HCT116 (cell line): ENCODE data around the gene AEBP1. TPM values are rescaled to one million over a fixed set of nuclear protein-coding genes. Genes with fewer than 3 reads are reported as not detected.

Experiments
- ATAC-seq: fragments of 200-7000 bp; cut with Tn5 transposase; 2 replicates; pipeline ENCODE4 v1.9.1; 2020; ENCODE audit warnings: mild to moderate bottlenecking, moderate library complexity
- BruUV-seq: library from RNA; stranded (reverse); fragments of 400-500 nt; replicated peaks from 2 replicates; lab custom pipeline; 2021; lab: Mats Ljungman, UMichigan
- CTCF ChIA-PET: fragments of 300-600 bp; sonication (Branson Sonifier 250); formaldehyde crosslinking; loops from one replicate; lab custom pipeline; 2021; ENCODE audit warnings: antibody characterized with exemption; lab: Charles Lee
- POLR2A ChIA-PET: fragments of 300-600, 350-600 bp; sonication (Branson Sonifier 250); formaldehyde crosslinking; loops from one replicate; lab custom pipeline; 2021; ENCODE audit warnings: antibody characterized with exemption; lab: Charles Lee
- RAD21 ChIA-PET, 2 experiments: fragments of 300-600 bp; sonication (Branson Sonifier 250); formaldehyde crosslinking; loops; one replicate each; lab custom pipeline; 2023; ENCODE audit warnings: low total read pairs in 2 of 2; ENCODE audit not compliant: uncharacterized antibody in 2 of 2, unreplicated experiment in 2 of 2, low non-redundant PET in 1 of 2; lab: Charles Lee
- DNase-seq: peaks from one replicate; pipeline ENCODE4 v3.0.0-alpha.2; 2010; ENCODE audit warnings: low read depth, low spot score
- H2AFZ ChIP-seq: fragments of 200-600 bp; shearing (Covaris generic), sonication (generic); 2 replicates; pipeline ENCODE4 v1.6.1; 2017; ENCODE audit warnings: low read depth, mixed run types, mixed read lengths, antibody characterized with exemption, low read length; ENCODE audit not compliant: poor library complexity, severe bottlenecking
- H3K27ac ChIP-seq: 2 replicates; pipeline ENCODE4 v1.5.1; 2012; ENCODE audit warnings: low read depth, low read length
- H3K27me3 ChIP-seq: fragments of 200-600 bp; sonication (generic); 2 replicates; pipeline ENCODE4 v1.6.1; 2016; ENCODE audit warnings: mixed run types, low read length, mixed read lengths; ENCODE audit not compliant: insufficient read depth
- H3K36me3 ChIP-seq, 2 experiments: fragments of 200-500 bp in 1 of 2; fragments of 200-600 bp in 1 of 2; sonication (Bioruptor generic) in 1 of 2; sonication (generic) in 1 of 2; 2 replicates each; pipeline versions ENCODE4 v1.5.1 to v1.6.1; 2014 to 2016; ENCODE audit warnings: low read length in 2 of 2, inconsistent platforms in 1 of 2, mixed read lengths in 1 of 2, mixed run types in 1 of 2; ENCODE audit not compliant: insufficient read depth in 2 of 2, control insufficient read depth in 1 of 2
- H3K4me1 ChIP-seq, 2 experiments: fragments of 200-600 bp in 1 of 2; sonication (generic) in 1 of 2; 2 replicates each; pipeline versions ENCODE4 v1.5.1 to v1.6.1; 2012 to 2017; ENCODE audit warnings: low read length in 2 of 2, inconsistent platforms in 1 of 2, mild to moderate bottlenecking in 1 of 2, mixed read lengths in 1 of 2, mixed run types in 1 of 2, moderate library complexity in 1 of 2; ENCODE audit not compliant: insufficient read depth in 2 of 2, control insufficient read depth in 1 of 2
- H3K4me2 ChIP-seq: fragments of 200-600 bp; sonication (generic); 2 replicates; pipeline ENCODE4 v1.6.1; 2017; ENCODE audit warnings: mixed run types, low read length, mixed read lengths
- H3K4me3 ChIP-seq, 2 experiments: fragments of 200-600 bp in 1 of 2; sonication (generic) in 1 of 2; replicated peaks in 1 of 2; 2 replicates each; pipeline ENCODE4 v1.5.1; 2011 to 2016; ENCODE audit warnings: low read length in 2 of 2, control low read depth in 1 of 2, low read depth in 1 of 2, mild to moderate bottlenecking in 1 of 2, mixed read lengths in 1 of 2, mixed run types in 1 of 2
- H3K79me2 ChIP-seq: fragments of 200-600 bp; sonication (generic); 2 replicates; pipeline ENCODE4 v1.6.1; 2017; ENCODE audit warnings: mild to moderate bottlenecking, mixed run types, low read length, moderate library complexity, mixed read lengths; ENCODE audit not compliant: insufficient read depth
- H3K9ac ChIP-seq: fragments of 200-600 bp; sonication (generic); 2 replicates; pipeline ENCODE4 v1.6.1; 2016; ENCODE audit warnings: low read length, mixed read lengths
- H3K9me2 ChIP-seq: fragments of 200-600 bp; sonication (generic), shearing (Covaris generic); 2 replicates; pipeline ENCODE4 v1.6.1; 2017; ENCODE audit warnings: mixed run types, mild to moderate bottlenecking, moderate library complexity; ENCODE audit not compliant: insufficient read depth
- H3K9me3 ChIP-seq, 2 experiments: fragments of 200-500 bp in 1 of 2; fragments of 200-600 bp in 1 of 2; sonication (Bioruptor generic) in 1 of 2; sonication (generic) in 1 of 2; 2 replicates each; pipeline ENCODE4 v1.6.1; 2014 to 2017; ENCODE audit warnings: low read length in 2 of 2, mixed read lengths in 2 of 2, inconsistent platforms in 1 of 2, low read depth in 1 of 2, mild to moderate bottlenecking in 1 of 2, mixed run types in 1 of 2, moderate library complexity in 1 of 2; ENCODE audit not compliant: control insufficient read depth in 1 of 2, insufficient read depth in 1 of 2
- H4K20me1 ChIP-seq: fragments of 200-600 bp; sonication (generic), shearing (Covaris generic); 2 replicates; pipeline ENCODE4 v1.6.1; 2017; ENCODE audit warnings: mixed run types, mild to moderate bottlenecking, moderate library complexity; ENCODE audit not compliant: insufficient read depth
- ATF3 ChIP-seq: IDR thresholded peaks from 2 replicates; pipeline ENCODE4 v1.6.1; 2012
- CBX3 ChIP-seq: IDR thresholded peaks from 2 replicates; pipeline ENCODE4 v1.6.1; 2012; ENCODE audit warnings: low read depth
- CEBPB ChIP-seq: IDR thresholded peaks from 2 replicates; pipeline ENCODE4 v1.6.1; 2012; ENCODE audit warnings: low read depth
- MAX ChIP-seq: IDR thresholded peaks from 2 replicates; pipeline ENCODE4 v1.6.1; 2012
- POLR2AphosphoS5 ChIP-seq: IDR thresholded peaks from 2 replicates; pipeline ENCODE4 v1.6.1; 2011; ENCODE audit warnings: mild to moderate bottlenecking, low read depth, low read length, moderate library complexity
- RAD21 ChIP-seq: IDR thresholded peaks from 2 replicates; pipeline ENCODE4 v1.6.1; 2012; ENCODE audit warnings: low read depth, mild to moderate bottlenecking
- SIN3A ChIP-seq: IDR thresholded peaks from 2 replicates; pipeline ENCODE4 v1.6.1; 2012; ENCODE audit warnings: low read depth
- SP1 ChIP-seq: IDR thresholded peaks from 2 replicates; pipeline ENCODE4 v1.6.1; 2012; ENCODE audit warnings: low read depth
- TCF7L2 ChIP-seq: IDR thresholded peaks from 2 replicates; pipeline ENCODE4 v1.7.0; 2011; ENCODE audit warnings: borderline replicate concordance, inconsistent platforms; ENCODE audit not compliant: insufficient read depth, insufficient read length; ENCODE audit errors: extremely low read depth
- YY1 ChIP-seq: IDR thresholded peaks from 2 replicates; pipeline ENCODE4 v1.6.1; 2011; ENCODE audit warnings: low read length, low read depth, moderate library complexity, mild to moderate bottlenecking; ENCODE audit not compliant: insufficient replicate concordance; ENCODE audit errors: extremely low read depth
- ZNF274 ChIP-seq: fragments of 200-500 bp; sonication (Bioruptor generic); IDR thresholded peaks from 2 replicates; pipeline ENCODE4 v1.6.1; 2014; ENCODE audit warnings: mild to moderate bottlenecking, low read depth, low read length, inconsistent platforms
- intact Hi-C: fragments of 100-400 bp; cut with micrococcal nuclease; formaldehyde crosslinking; loops from 2 replicates; pipeline ENCODE4 v1.10.0; 2022
- total RNA-seq: library from RNA; stranded (reverse); gene quantifications from one replicate; pipeline ENCODE4 v1.2.1, GENCODE V29; 2021; ENCODE audit not compliant: unreplicated experiment
- TF ChIP-seq, protein P1 (sequence below), 3 experiments: fragments of 200-600 bp in 1 of 3; sonication (generic) in 1 of 3; IDR thresholded peaks in 2 of 3; conservative IDR thresholded peaks in 1 of 3; 2 replicates each; pipeline ENCODE4 v1.5.1; 2012 to 2017; ENCODE audit warnings: low read depth in 2 of 3, low read length in 2 of 3, antibody characterized with exemption in 1 of 3, borderline replicate concordance in 1 of 3, control low read depth in 1 of 3, mild to moderate bottlenecking in 1 of 3, mixed read lengths in 1 of 3, mixed run types in 1 of 3, moderate library complexity in 1 of 3; ENCODE audit not compliant: insufficient read depth in 1 of 3
- TF ChIP-seq, protein P2 (sequence below): IDR thresholded peaks from 2 replicates; pipeline ENCODE4 v1.6.1; 2011; ENCODE audit warnings: mild to moderate bottlenecking, low read length, moderate library complexity; ENCODE audit not compliant: insufficient replicate concordance; ENCODE audit errors: extremely low read depth

Gene AEBP1
- total RNA-seq, 1 experiment from 2014 or later: 0.49 TPM

DNA sequence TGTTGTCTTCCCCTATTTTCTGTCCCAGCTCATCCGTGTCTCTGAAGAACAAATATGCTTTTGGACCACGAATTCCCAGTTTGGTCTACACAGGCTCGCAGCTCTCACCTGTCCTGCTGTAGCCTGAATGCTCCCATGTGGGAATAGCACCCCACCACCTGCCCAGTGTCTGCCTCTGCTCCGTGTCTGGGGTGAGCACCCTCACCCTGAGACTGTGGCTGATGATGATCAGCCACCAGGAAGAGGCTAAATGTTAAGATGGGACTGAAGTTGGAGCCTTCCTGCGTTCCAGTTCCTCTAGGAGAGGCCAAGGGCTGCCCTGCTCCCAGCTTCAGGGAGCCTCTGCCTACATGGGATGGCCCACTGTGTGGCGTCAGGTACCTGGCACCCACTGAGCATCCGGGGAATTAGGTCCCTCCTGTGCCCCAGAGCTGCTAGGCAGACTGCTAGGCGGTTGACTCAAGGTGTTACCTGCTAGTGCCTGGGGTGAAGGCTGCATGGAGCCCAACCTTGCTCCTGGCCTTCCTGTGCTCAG is 42.4 kb upstream of the AEBP1 start:
- ChIA-PET CTCF (no interaction called here), RAD21 (no interaction called here), POLR2A (no interaction called here)
- Histone ChIP-seq H3K9me3 (no peaks in the 10 kb centered on the region), H3K9ac (no peak overlapping the region), H3K4me3 (no peak overlapping the region), H3K79me2 (no peaks in the 10 kb centered on the region), H3K27ac (no peak overlapping the region), H3K27me3 (no peaks in the 10 kb centered on the region), H2AFZ (no peak overlapping the region), H3K4me1 (peaks cover 0 to 6% of the 10 kb centered on the region in 2 experiments; a peak in 1 of 4 replicates), H4K20me1 (no peaks in the 10 kb centered on the region), H3K36me3 (peaks cover 16 to 34% of the 10 kb centered on the region in 2 experiments; a peak in 3 of 4 replicates), H3K9me2 (no peaks in the 10 kb centered on the region), H3K4me2 (no peak overlapping the region)
- intact Hi-C loops: no loop called here
- DNase-seq (no peak), ATAC-seq (no peak)
- TSS peak; percentile 21 for BruUV-seq
- no peak for TF ChIP-seq RAD21
- TF ChIP-seq ATF3: no peak
- no peak for TF ChIP-seq CBX3
- TF ChIP-seq ZNF274: no peak
- TF ChIP-seq, protein P1, sequence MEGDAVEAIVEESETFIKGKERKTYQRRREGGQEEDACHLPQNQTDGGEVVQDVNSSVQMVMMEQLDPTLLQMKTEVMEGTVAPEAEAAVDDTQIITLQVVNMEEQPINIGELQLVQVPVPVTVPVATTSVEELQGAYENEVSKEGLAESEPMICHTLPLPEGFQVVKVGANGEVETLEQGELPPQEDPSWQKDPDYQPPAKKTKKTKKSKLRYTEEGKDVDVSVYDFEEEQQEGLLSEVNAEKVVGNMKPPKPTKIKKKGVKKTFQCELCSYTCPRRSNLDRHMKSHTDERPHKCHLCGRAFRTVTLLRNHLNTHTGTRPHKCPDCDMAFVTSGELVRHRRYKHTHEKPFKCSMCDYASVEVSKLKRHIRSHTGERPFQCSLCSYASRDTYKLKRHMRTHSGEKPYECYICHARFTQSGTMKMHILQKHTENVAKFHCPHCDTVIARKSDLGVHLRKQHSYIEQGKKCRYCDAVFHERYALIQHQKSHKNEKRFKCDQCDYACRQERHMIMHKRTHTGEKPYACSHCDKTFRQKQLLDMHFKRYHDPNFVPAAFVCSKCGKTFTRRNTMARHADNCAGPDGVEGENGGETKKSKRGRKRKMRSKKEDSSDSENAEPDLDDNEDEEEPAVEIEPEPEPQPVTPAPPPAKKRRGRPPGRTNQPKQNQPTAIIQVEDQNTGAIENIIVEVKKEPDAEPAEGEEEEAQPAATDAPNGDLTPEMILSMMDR (IDR thresholded peaks at IDR 0.05 in 2 of 3, conservative IDR thresholded peaks at IDR 0.05 in 1 of 3; ENCODE audit: borderline replicate concordance in 1 of 3, insufficient read depth in 1 of 3, low read depth in 2 of 3, low read length in 2 of 3): no peak
- TF ChIP-seq SIN3A: no peak
- no peak for TF ChIP-seq YY1
- TF ChIP-seq TCF7L2: no peak
- no peak for TF ChIP-seq CEBPB
- no peak for TF ChIP-seq MAX
- TF ChIP-seq POLR2AphosphoS5: no peak
- TF ChIP-seq, protein P2, sequence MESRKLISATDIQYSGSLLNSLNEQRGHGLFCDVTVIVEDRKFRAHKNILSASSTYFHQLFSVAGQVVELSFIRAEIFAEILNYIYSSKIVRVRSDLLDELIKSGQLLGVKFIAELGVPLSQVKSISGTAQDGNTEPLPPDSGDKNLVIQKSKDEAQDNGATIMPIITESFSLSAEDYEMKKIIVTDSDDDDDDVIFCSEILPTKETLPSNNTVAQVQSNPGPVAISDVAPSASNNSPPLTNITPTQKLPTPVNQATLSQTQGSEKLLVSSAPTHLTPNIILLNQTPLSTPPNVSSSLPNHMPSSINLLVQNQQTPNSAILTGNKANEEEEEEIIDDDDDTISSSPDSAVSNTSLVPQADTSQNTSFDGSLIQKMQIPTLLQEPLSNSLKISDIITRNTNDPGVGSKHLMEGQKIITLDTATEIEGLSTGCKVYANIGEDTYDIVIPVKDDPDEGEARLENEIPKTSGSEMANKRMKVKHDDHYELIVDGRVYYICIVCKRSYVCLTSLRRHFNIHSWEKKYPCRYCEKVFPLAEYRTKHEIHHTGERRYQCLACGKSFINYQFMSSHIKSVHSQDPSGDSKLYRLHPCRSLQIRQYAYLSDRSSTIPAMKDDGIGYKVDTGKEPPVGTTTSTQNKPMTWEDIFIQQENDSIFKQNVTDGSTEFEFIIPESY: no peak
- no peak for TF ChIP-seq SP1
